ENCODE data around the gene SRRM5.

DNA sequence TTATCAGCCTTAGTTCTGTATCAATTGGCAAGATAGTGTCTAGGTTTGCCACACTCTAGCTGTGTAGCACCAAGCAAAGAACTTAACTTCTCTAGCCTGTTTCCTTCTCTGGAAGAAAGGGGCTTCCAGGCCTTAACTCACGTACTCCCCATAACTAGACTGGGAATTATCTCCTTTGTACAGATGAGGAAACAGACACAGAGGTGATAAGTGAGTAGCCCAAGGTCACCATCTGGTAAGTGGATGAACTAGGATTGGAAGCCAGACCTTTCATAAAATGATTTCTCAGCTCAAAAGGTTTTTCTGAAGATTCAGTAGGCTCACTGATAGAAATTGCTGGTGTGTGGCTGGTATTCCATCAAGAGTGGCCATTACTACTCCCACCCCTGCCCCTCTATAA lies 4.4 kb downstream of the SRRM5 start:
- TF ChIP-seq CTCF (IDR thresholded peaks at IDR 0.05; ENCODE audit: low read length) (no peak), EZH2phosphoT487 (IDR thresholded peaks at IDR 0.05; ENCODE audit: low read length) (no peak), EZH2 (optimal IDR thresholded peaks at IDR 0.05; ENCODE audit: low read depth, low read length) (no peak)

Measured in MM.1S (cell line).